ENCODE data around the gene ZNF138.

Gene ZNF138

DNA sequence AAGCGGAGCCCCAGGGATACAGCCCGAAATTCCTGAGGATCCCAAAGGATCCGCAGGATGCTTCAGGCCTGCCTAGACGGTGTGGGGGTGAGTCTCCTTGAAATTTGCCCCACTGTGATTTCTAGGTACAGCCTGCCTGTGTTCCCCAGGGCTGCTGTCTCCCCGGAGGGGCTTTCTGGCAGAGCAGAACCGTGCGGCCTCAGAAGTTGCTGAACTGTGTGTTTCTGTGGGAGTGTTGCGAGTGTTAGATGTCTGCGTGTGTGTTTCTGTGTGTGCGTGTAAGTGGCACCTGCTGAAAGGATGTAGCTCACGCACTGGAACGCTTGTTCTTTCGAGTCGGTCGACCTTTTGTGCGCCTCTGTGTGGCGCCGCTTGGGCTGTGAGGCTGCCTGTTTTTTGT, 81.0 kb downstream of the ZNF138 start:
- no peak for DNase-seq (ENCODE audit: low read depth in 3 of 3)

GRCh38 chr7:64875658-64876406, 81.6 kb downstream of the ZNF138 start:
- no peak for DNase-seq (ENCODE audit: low read depth in 3 of 3)

DNA sequence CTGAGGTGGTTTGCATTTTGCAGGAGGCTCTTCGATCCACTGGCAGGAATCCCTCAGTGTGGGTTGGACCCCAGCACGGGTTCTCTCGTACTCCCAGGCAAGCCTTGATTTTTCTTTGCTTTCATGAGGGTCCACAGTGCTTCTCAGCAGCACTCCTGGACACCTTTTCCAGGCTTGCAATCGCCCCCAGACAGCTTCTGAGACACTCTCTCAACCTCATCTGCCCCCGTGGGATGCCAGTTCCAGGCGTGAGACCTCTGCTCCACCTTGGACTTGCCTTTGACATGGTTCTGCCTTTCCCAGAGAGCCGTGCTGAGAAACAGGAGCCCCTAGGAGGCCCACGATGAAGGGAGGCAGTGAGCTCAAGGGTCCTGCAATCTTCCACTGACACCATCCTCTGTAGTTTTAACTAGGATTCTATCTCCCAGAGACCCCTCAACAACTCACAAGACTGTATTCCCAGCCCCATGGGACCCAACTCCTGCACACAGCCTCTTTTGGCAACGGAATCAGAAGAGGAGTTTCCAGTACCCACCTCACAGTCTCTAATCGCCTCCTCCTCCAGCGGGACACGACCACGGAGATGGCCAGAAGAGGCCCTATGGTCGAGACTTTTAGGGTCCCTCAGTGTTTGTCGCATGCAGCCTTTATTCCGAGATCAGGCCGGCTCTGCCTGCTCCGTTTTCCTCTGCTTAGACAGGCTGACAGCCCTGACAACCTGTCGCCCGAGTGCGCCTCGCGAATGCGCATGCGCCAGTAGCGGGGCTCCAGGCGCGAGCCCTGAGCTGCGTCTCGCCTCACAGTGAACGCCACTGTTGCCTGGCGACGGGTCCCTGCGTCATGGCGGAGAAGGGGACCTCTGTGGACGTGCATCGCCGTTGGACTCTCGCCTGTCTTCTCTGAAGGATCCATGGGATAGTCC, 82.8 kb downstream of the ZNF138 start:
- peak; percentile 33 to 57 (median 54) for DNase-seq (ENCODE audit: low read depth in 3 of 3)

DNA sequence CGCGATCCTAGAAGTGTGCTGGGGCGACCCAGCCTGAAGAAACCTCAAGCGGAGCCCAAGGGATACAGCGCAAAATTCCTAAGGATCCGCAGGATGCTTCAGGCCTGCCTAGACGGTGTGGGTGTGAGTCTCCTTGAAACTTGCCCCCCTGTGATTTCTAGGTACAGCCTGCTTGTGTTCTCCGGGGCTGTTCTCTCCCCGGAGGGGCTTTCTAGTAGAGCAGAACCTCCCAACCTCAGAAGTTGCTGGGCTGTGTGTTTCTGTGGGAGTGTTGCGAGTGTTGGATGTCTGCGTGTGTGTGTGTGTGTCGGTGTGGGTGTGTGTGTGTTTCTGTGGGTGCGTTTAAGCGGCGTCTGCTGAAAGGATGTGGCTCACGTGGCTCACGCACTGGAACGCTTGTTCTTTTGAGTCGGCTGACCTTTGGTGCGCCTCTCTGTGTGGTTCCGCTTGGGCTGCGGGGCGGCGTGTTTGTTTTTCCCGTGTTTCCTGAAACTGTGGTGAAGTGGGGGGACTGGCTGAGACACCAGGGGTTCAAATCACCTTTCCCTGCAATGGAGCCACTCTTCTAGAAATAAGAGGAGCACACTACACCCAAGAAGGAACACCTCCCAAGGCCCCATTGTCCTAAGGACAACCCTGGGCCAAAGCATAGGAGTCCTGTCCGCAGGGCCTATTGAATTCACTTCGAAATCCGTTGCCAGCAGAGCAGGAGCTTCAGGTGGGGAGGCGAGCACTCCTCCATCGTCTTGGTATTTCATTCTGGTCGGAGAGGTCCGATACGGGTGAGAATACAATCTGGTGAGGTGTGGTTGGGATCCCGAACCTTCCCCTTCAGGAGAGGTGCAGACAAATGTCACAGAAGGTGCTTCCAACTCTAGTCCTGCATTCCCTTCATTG, 83.7 kb downstream of the ZNF138 start:
- DNase-seq (ENCODE audit: low read depth in 3 of 3) = no peak

DNA sequence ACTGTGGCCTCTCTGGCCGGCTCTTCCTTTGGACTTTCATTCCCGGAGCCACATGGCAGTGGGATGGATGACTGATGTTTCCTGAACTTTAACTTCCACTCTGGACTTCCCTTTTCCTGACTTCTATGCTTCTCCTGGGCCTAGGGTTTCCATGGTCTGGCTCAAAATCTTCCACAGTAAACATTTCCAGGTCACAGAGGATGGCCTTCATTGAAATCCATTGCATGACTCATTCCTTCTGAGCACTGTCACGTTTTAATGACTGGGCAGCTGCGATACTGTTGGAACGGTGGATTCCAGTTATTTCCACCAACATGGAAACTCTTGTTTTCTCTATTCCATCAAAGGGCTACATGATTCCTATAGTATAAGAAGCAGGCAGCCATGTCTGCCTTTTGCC, 84.5 kb downstream of the ZNF138 start:
- no peak for DNase-seq (ENCODE audit: low read depth in 3 of 3)

DNA sequence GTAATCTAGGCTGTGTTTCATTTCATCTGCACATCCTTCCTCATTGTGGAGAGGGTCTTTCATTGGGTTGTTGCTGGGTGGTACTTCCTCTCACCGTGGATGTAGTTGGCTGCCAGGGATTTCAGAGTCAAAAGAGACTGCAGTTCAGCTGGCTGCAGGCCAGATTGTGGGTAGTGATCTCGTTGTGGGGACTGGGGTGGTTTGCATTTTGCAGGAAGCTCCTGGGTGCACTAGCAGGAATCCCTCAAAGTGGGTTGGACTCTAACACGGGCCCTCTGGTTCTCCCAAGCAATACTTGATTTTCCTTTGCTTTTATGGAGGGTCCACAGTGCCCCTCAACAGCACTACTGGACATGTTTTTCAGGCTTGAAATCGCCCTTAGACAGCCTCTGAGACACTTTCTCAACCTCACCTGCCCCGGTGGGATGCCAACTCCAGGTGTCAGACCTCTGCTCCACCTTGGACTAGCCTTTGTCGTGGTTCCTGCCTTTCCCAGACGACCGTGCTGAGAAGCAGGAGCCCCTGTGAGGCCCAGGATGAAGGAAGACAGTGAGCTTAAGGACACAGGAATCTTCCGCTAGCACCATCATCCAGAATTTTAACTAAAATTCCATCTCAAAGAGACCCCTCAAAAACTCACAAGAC, 85.0 kb downstream of the ZNF138 start:
- no peak for DNase-seq (ENCODE audit: low read depth in 3 of 3)

DNA sequence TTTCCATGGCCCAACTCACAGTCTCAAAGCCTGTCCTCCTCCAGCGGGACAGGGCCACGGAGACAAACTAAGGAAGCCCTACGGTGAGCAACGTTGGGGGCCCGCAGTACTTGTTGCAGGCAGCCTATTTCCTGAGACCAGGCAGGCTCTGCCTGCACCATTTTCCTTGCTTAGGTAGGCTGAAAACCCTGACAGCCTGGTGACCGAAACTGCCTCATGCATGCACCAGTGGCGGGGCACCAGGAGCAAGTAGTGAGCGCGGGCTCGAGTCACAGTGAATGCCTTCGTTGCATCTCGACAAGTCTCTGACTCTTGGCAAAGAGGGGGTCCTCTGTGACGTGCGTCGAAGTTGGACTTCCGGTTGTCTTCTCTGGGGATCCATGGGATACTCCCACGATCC, 85.6 kb downstream of the ZNF138 start:
- no peak for DNase-seq (ENCODE audit: low read depth in 3 of 3)

DNA sequence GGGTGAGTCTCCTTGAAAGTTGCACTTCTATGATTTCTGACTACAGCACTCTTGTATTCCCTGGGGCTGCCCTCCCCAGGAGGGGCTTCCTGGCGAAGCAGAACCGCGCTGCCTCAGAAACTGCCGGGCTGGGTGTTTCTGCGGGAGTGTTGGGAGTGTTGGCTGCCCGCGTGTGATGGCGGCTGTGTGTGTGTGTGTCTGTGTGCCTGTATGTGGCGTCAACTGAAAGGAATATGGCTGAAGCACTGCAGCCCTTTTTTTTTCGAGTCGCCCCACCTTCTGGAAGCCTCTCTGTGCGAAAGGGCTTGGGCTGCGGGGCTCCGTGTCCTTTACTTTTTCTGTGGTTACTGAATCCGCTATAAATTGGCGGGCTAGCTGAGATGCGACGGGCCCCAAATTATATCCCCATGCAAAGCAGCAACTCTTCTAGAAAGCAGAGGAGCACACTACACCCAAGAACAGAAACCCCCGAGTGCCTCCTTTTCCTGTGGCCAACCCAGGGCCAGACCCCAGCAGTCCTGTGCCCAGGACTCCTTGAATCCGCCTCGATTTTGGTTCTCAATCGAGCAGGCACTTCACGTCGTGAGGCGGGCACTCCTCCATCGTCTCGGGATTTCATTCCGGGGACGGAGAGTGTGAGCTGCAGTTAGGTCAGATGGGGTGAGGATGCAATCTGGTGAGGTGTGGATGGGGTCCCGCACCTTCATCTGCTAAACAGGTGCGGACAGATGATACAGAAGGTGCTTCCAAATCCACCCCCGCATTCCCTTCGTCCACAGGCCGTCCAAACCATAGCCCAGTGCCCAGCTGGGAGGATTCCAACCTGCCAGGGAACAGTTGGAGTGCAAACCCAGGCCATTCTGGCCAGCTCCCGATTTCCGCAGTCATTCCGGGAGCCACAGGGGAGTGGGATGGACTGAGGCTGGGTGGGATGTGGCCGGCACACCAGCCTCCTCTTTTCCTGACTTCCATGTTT, 86.4 kb downstream of the ZNF138 start:
- DNase-seq (ENCODE audit: low read depth in 3 of 3) = no peak

DNA sequence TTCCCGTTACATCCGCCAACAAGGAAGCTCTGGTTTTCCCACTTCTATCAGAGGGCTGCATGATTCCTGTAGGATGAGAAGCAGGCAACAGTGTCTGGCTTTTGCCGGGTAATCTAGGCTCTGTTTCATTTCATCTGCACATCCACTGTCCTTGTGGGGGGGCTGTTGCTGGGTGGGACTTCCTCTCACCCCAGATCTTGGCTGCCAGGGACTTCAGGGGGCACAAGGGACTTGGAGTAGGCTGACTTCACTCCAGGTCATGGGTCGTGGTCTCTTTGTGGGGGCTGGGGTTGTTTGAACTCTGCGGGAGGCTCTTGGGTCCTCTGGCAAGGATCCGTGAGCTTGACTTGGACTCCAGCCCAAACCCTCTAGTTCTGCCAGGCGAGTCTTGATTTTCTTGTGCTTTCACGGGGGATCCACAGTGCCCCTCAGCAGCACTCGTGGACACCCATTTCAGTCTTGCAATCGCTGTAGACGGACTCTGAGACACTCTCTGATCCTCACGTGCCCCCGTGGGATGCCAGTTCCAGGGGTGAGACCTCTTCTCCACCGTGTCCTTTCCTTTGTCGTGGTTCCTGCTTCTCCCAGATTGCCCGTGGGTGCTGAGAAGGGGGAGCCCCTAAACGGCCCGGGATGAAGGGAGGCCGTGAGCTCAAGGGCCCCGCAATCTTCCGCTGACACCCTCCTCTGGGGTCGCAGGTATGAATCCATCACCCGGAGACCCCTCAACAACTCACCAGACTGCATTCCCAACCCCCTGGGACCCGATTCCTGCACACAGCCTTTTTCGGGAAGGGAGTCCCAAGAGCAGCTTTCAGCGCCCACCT, 87.4 kb downstream of the ZNF138 start:
- no peak for DNase-seq (ENCODE audit: low read depth in 3 of 3)

GRCh38 chr7:64882341-64883112, 88.3 kb downstream of the ZNF138 start:
- DNase-seq (ENCODE audit: low read depth in 3 of 3) = no peak
